HepG2 (cell line): Measurements from ENCODE around the gene ZNF574.

ENCODE experiments used
- ASH2L ChIP-seq: fragments of 300-600, 200-600 bp; sonication (generic); IDR thresholded peaks from 2 replicates; pipeline ENCODE4 v1.7.0; 2017; ENCODE audit warnings: low read depth, mild to moderate bottlenecking, moderate library complexity, mixed read lengths, low read length; ENCODE audit not compliant: insufficient read length
- EP300 ChIP-seq, 3 experiments: sonication (generic) in 1 of 3; formaldehyde crosslinking in 1 of 3; IDR thresholded peaks; 2 replicates each; pipeline versions ENCODE4 v1.5.1 to v1.6.1; 2011 to 2020; ENCODE audit warnings: low read depth in 2 of 3, low read length in 2 of 3, borderline replicate concordance in 1 of 3, improper control_type of control experiment in 1 of 3, mild to moderate bottlenecking in 1 of 3, missing genetic modification reagents in 1 of 3, moderate library complexity in 1 of 3
- HDAC6 ChIP-seq: fragments of 200-600 bp; sonication (generic); IDR thresholded peaks from 2 replicates; pipeline ENCODE4 v1.7.0; 2017; ENCODE audit warnings: mild to moderate bottlenecking, antibody characterized with exemption, low read length, low read depth
- TAF1 ChIP-seq: sonication (generic); formaldehyde crosslinking; IDR thresholded peaks from 2 replicates; pipeline ENCODE4 v1.4.0; 2020; ENCODE audit warnings: missing genetic modification reagents
- ZC3H4 ChIP-seq: sonication (generic); formaldehyde crosslinking; IDR thresholded peaks from 2 replicates; pipeline ENCODE4 v1.4.0; 2020; ENCODE audit warnings: missing genetic modification reagents, borderline replicate concordance
- ZNF44 ChIP-seq: sonication (generic); formaldehyde crosslinking; IDR thresholded peaks from 2 replicates; pipeline ENCODE4 v1.5.1; 2020; ENCODE audit warnings: mild to moderate bottlenecking, missing genetic modification reagents
- ZNF550 ChIP-seq: sonication (generic); formaldehyde crosslinking; IDR thresholded peaks from 2 replicates; pipeline ENCODE4 v1.4.0; 2020; ENCODE audit warnings: mild to moderate bottlenecking, missing genetic modification reagents, borderline replicate concordance
- TF ChIP-seq, protein P1 (sequence below): sonication (generic); formaldehyde crosslinking; conservative IDR thresholded peaks from 2 replicates; pipeline ENCODE4 v1.5.0; 2020; ENCODE audit warnings: missing genetic modification reagents
- TF ChIP-seq, protein P2 (sequence below): sonication (generic); formaldehyde crosslinking; IDR thresholded peaks from 2 replicates; pipeline ENCODE4 v1.9.0; 2021; ENCODE audit warnings: missing genetic modification reagents, borderline replicate concordance
- TF ChIP-seq, protein P3 (sequence below): sonication (generic); formaldehyde crosslinking; IDR thresholded peaks from 2 replicates; pipeline ENCODE4 v1.5.0; 2020; ENCODE audit warnings: mild to moderate bottlenecking, missing genetic modification reagents, moderate library complexity
- TF ChIP-seq, protein P4 (sequence below): sonication (generic); formaldehyde crosslinking; IDR thresholded peaks from 2 replicates; pipeline ENCODE4 v1.4.0; 2020; ENCODE audit warnings: missing genetic modification reagents

DNA sequence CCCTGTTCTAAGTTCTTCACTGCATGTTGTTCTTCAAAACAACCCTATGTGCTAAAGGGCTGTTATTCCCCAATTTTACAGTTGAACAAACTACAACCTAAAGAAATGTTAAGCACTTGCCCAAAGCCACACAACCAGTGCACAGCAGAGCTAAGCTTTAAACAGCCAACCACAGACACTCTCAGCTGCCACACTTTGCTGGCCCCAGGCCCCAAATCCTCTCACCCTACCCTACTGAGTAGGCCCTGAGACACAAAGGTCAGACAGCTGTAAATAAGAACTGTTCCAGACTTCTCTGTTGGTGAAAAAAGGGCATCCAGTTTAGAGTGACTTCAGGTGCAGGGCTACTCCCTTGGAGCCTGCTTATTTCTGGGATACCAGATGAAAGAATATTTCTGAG, 35.9 kb upstream of the ZNF574 start:
- TF ChIP-seq HDAC6 (no peak), EP300 (IDR thresholded peaks at IDR 0.05; ENCODE audit: low read depth in 2 of 2, low read length in 2 of 2) (no peak), EP300 (CRISPR knock-in tag; IDR thresholded peaks at IDR 0.05; ENCODE audit: borderline replicate concordance) (no peak), ZNF44 (no peak), ZC3H4 (CRISPR knock-in tag) (no peak), ASH2L (no peak), TAF1 (CRISPR knock-in tag) (no peak), ZNF550 (CRISPR knock-in tag) (no peak)
- TF ChIP-seq, protein P1, sequence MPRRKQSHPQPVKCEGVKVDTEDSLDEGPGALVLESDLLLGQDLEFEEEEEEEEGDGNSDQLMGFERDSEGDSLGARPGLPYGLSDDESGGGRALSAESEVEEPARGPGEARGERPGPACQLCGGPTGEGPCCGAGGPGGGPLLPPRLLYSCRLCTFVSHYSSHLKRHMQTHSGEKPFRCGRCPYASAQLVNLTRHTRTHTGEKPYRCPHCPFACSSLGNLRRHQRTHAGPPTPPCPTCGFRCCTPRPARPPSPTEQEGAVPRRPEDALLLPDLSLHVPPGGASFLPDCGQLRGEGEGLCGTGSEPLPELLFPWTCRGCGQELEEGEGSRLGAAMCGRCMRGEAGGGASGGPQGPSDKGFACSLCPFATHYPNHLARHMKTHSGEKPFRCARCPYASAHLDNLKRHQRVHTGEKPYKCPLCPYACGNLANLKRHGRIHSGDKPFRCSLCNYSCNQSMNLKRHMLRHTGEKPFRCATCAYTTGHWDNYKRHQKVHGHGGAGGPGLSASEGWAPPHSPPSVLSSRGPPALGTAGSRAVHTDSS (CRISPR knock-in tag) = no peak
- TF ChIP-seq, protein P2, sequence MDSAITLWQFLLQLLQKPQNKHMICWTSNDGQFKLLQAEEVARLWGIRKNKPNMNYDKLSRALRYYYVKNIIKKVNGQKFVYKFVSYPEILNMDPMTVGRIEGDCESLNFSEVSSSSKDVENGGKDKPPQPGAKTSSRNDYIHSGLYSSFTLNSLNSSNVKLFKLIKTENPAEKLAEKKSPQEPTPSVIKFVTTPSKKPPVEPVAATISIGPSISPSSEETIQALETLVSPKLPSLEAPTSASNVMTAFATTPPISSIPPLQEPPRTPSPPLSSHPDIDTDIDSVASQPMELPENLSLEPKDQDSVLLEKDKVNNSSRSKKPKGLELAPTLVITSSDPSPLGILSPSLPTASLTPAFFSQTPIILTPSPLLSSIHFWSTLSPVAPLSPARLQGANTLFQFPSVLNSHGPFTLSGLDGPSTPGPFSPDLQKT = no peak
- TF ChIP-seq, protein P3, sequence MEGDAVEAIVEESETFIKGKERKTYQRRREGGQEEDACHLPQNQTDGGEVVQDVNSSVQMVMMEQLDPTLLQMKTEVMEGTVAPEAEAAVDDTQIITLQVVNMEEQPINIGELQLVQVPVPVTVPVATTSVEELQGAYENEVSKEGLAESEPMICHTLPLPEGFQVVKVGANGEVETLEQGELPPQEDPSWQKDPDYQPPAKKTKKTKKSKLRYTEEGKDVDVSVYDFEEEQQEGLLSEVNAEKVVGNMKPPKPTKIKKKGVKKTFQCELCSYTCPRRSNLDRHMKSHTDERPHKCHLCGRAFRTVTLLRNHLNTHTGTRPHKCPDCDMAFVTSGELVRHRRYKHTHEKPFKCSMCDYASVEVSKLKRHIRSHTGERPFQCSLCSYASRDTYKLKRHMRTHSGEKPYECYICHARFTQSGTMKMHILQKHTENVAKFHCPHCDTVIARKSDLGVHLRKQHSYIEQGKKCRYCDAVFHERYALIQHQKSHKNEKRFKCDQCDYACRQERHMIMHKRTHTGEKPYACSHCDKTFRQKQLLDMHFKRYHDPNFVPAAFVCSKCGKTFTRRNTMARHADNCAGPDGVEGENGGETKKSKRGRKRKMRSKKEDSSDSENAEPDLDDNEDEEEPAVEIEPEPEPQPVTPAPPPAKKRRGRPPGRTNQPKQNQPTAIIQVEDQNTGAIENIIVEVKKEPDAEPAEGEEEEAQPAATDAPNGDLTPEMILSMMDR (CRISPR knock-in tag) = no peak
- TF ChIP-seq, protein P4, sequence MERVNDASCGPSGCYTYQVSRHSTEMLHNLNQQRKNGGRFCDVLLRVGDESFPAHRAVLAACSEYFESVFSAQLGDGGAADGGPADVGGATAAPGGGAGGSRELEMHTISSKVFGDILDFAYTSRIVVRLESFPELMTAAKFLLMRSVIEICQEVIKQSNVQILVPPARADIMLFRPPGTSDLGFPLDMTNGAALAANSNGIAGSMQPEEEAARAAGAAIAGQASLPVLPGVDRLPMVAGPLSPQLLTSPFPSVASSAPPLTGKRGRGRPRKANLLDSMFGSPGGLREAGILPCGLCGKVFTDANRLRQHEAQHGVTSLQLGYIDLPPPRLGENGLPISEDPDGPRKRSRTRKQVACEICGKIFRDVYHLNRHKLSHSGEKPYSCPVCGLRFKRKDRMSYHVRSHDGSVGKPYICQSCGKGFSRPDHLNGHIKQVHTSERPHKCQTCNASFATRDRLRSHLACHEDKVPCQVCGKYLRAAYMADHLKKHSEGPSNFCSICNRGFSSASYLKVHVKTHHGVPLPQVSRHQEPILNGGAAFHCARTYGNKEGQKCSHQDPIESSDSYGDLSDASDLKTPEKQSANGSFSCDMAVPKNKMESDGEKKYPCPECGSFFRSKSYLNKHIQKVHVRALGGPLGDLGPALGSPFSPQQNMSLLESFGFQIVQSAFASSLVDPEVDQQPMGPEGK = no peak
